GM12892 (cell line): Measurements from ENCODE around the gene LIMS2. TPM values are rescaled to one million over a fixed set of nuclear protein-coding genes. Genes with fewer than 3 reads are reported as not detected.

Experiments
- DNase-seq: peaks from one replicate; pipeline ENCODE4 v3.0.0; 2011; ENCODE audit not compliant: insufficient read length
- FAIRE-seq: peaks from 2 replicates; lab custom pipeline; 2011; peaks lifted over from hg19 to GRCh38; lab: Jason Lieb, UNC
- POLR2A ChIP-seq: IDR thresholded peaks from 2 replicates; pipeline ENCODE4 v1.6.1; 2011; ENCODE audit warnings: low read depth, low read length, control low read depth
- POLR2AphosphoS5 ChIP-seq: IDR thresholded peaks from 2 replicates; pipeline ENCODE4 v1.6.1; 2011; ENCODE audit warnings: low read depth, low read length, control low read depth
- TAF1 ChIP-seq: IDR thresholded peaks from 2 replicates; pipeline ENCODE4 v1.6.1; 2011; ENCODE audit warnings: low read depth, mild to moderate bottlenecking, control low read depth, low read length, borderline replicate concordance
- polyA plus RNA-seq: library from polyadenylated mRNA; unstranded; fragments of >200 nt; gene quantifications from one replicate; pipeline ENCODE4 v1.2.1, GENCODE V29; 2012; ENCODE audit warnings: missing spikeins, inconsistent platforms; ENCODE audit not compliant: missing spikeins

LIMS2 gene
- 0.28 TPM for polyA plus RNA-seq

DNA sequence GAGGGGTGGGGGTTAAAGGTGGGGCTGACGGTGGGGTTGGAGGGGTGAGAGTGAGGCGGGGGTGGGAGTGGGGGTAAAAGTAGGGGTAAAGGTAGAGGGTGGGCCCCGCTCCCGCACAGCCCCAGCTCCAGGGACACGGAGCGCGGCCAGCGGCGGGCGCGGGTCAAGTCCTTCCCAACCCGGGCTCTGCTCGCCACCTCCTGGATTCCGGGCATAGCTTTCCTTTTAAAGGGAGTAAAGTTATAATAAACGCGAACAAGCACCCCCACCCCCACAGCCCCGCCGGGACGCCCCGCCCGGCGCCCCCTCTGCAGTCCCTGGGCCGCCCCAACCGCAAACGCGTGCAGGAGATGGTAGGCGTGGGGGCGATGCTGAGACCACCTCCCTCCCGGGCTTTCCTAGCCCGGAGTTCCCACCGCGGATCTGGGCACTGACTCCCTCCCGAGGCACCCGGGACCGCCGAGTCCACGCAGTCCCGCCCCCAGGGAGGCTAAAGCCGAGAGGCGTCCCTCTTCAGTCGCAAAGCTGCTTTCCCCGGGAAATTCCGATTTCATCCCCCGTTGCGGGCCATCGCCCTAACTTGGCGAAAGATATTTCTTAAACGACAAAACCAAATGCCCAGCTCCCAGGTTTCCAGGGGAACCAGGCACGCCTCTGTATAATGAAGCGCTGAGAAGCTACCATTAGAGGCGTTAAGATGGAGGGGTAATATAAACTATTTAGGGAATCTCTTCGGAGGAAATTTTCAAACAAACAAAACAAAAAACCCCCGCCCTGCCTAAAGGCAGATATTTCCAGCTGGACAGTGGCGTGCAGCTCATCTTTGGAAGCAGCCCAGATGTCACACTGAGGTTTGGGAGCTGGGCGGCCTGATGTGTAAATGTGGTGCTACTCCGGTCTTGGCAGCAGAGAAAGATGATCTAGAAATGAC lies at the start of gene LIMS2:
TSS of gene LIMS2 (minus strand) at position 200 of the 931 bp plus-strand sequence. CDS start 506 bp downstream, outside the sequence.
- TF ChIP-seq TAF1 (no peak), POLR2AphosphoS5 (no peak), POLR2A (no peak)
- no peak for FAIRE-seq
- DNase-seq: no peak

GRCh38 chr2:127722807-127723206 lies 47.5 kb upstream of the LIMS2 start:
- no peak for TF ChIP-seq POLR2A
- no peak for TF ChIP-seq TAF1
- no peak for TF ChIP-seq POLR2AphosphoS5
- DNase-seq (no peak), FAIRE-seq (no peak)

DNA sequence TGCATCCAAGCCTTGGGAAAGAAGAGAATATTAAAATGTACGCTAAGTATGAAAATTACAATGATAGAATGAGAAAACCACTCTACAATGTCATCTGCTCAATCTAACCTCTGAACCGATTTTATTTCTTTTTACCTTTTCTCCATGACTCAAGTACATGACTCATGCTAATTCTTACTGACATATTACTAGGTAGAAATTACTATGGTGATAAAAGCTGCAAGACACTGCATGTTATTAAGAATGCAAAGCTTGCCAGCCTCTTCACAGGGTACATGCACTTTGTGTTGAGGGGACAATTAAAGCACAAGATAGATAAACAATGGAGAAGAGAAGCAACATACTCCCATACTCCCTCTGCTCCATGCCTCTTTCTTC lies 46.6 kb upstream of the LIMS2 start:
- FAIRE-seq (peak; percentile 38), DNase-seq (no peak)
- TF ChIP-seq TAF1 (no peak), POLR2A (no peak), POLR2AphosphoS5 (no peak)

GRCh38 chr2:127721311-127721977 lies 46.1 kb upstream of the LIMS2 start:
- DNase-seq (no peak), FAIRE-seq (no peak)
- TF ChIP-seq TAF1 (no peak), POLR2AphosphoS5 (no peak), POLR2A (no peak)

DNA sequence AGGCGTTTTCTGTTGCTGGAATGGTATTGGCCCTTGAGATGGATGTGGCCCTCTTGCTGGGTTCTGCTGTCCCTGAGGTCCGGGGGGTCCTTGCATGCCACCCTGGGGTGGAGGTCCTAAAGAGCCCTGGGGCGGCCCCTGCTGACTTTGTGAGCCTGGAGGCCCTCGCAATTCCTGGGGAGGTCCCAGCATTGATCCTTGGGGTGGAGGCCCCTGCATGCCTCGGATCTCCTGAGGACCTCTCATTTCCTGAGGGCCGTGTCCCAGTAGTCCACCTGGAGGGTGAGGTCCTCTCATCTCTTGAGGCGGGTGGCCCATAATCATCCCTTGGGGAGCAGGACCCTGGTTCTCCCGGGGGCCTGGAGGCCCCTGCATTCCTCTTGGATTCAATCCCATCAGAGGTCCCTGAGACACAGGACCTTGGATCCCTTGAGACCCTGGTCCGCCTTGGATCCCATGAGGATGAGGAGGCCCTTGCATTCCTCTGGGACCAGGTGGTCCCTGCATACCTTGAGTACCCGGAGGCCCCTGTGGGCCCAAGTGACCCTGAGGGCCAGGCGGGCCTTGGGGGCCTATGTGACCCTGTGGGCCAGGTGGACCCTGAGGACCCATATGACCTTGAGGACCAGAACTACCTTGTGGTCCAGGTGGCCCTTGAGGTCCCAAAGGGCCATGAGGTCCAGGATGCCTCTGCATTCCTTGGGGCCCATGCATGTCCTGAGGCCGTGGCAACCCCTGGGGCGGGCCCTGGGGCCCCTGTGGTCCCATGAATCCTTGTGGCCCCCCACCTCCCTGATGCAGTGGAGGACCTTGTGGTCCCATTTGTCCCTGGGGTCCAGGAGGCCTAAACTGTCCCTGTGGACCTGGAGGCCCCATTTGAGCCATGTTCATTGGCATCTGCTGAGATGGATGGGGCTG lies 44.2 kb upstream of the LIMS2 start:
- no peak for FAIRE-seq

GRCh38 chr2:127718271-127718670 lies 42.9 kb upstream of the LIMS2 start:
- DNase-seq (no peak), FAIRE-seq (no peak)
- TF ChIP-seq TAF1 (no peak), POLR2A (no peak)

More for the DNA sequence above, 44.2 kb upstream of the LIMS2 start:
- DNase-seq: no peak
- TF ChIP-seq TAF1: no peak
- TF ChIP-seq POLR2AphosphoS5: no peak
- no peak for TF ChIP-seq POLR2A

GRCh38 chr2:127715778-127716449 lies 40.6 kb upstream of the LIMS2 start:
- FAIRE-seq: peak; percentile 14
- TF ChIP-seq POLR2A (no peak), TAF1 (no peak), POLR2AphosphoS5 (no peak)

DNA sequence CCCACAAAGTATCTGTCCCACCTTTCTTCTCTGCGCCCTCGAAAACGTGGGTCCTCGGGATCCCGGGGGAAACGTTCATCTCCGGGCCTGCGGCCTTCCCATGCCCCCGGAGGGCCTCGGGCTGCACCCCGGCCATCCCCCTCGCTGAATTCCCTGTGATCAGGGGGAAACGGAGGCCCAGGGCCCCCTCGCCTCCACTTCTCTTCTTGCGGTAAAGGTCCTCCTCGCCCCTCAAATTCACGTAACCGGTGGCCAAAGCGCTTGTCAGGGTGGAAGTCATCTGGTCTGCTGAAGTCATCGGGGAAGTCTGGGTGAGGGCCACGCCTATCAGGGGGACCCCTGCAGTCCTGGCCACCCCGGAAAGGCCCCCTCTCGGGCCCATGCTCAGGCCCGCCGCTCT lies 38.2 kb upstream of the LIMS2 start:
- no peak for DNase-seq
- TF ChIP-seq POLR2AphosphoS5 (no peak), TAF1 (no peak), POLR2A (no peak)
- FAIRE-seq: no peak

More at GRCh38 chr2:127715778-127716449, 40.6 kb upstream of the LIMS2 start:
- DNase-seq: no peak

DNA sequence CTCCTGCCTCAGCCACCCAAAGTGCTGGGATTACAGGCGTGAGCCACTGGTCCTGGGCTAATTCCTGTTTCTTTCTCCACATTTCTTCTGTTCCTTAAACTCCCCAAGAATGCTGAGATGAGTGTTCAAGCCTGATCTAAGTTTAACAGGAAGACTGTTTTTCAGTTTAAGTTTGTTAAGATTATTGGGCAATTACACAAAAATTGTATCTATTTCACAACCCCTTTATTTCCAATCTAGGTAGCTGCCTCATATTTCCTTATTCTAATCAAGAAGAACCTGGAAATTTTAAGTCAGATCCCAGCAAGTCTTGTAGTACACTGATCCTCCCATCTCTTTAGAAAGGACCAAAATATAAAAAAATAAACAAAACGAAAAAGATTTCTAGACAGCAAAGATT lies 37.7 kb upstream of the LIMS2 start:
- no peak for TF ChIP-seq POLR2AphosphoS5
- TF ChIP-seq POLR2A: no peak
- no peak for TF ChIP-seq TAF1
- DNase-seq (no peak), FAIRE-seq (no peak)

DNA sequence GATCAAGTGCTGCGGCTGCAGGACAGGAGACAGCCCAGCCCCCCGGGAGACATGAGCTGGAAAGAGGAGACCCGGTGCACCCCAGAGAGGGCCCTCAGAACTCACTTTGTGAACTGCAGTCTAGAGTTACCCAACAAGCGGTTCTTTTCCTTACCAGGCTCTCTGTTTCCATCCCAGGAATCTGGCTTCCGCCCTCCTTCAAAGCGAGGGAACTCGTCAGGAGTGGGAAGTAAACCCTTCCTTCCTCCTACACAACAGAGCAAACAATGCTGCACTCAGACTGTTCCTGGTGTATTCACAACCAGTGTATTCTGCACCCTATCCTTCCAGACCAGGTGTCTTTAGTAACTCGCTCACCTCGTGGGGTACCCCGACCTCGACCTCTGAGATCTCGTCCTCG lies 34.0 kb upstream of the LIMS2 start:
- DNase-seq (no peak), FAIRE-seq (no peak)
- TF ChIP-seq TAF1 (no peak), POLR2AphosphoS5 (no peak), POLR2A (no peak)
